H1 (cell line): Measurements from ENCODE around the gene DGKA. TPM values are rescaled to one million over a fixed set of nuclear protein-coding genes. Genes with fewer than 3 reads are reported as not detected.

Source experiments
- CHD1 ChIP-seq: IDR thresholded peaks from 2 replicates; pipeline ENCODE4 v1.6.1; 2012; ENCODE audit warnings: low read depth, low read length, improper control_type of control experiment
- EGR1 ChIP-seq: IDR thresholded peaks from 2 replicates; pipeline ENCODE4 v1.6.1; 2011; ENCODE audit warnings: low read depth, low read length, borderline replicate concordance
- TCF12 ChIP-seq: IDR thresholded peaks from 2 replicates; pipeline ENCODE4 v1.6.1; 2011; ENCODE audit warnings: low read depth, mild to moderate bottlenecking, low read length
- YY1 ChIP-seq: IDR thresholded peaks from 2 replicates; pipeline ENCODE4 v1.6.1; 2011; ENCODE audit warnings: low read depth, mild to moderate bottlenecking, low read length
- polyA plus RNA-seq, 7 experiments: library from polyadenylated mRNA; depleted of rRNA in 3 of 7; stranded (reverse) in 5 of 7; unstranded in 2 of 7; fragments of >200 nt in 5 of 7; fragments of 200-250 nt in 2 of 7; gene quantifications; 1 replicate in 5 of 7; 2 replicates in 1 of 7; 4 replicates in 1 of 7; pipeline versions ENCODE4 v1.2.1 to v1.2.3, GENCODE V29; 2011 to 2013; ENCODE audit warnings: missing spikeins in 2 of 7, mixed read lengths in 2 of 7
- total RNA-seq: library from RNA; stranded (reverse); fragmentation: NEBNext Ultra II Directional; extraction: Animal tissue kit (Norgen Biotek cat#: 25700); gene quantifications from 2 replicates; pipeline ENCODE4 v1.2.1, GENCODE V29; 2021
- TF ChIP-seq, protein P1 (sequence below): fragments of 300-600 bp; sonication (generic); IDR thresholded peaks from 2 replicates; pipeline ENCODE4 v1.7.1; 2012; ENCODE audit warnings: low read length, moderate library complexity, mild to moderate bottlenecking, inconsistent platforms; ENCODE audit not compliant: insufficient replicate concordance
- TF ChIP-seq, protein P2 (sequence below), 3 experiments: IDR thresholded peaks; 1 replicate in 2 of 3; 2 replicates in 1 of 3; pipeline versions ENCODE4 v1.5.1 to v1.6.1; 2011; ENCODE audit warnings: low read length in 3 of 3, mild to moderate bottlenecking in 3 of 3, inconsistent platforms in 2 of 3, low read depth in 1 of 3, moderate library complexity in 1 of 3; ENCODE audit not compliant: insufficient read depth in 1 of 3; ENCODE audit errors: control extremely low read depth in 1 of 3
- TF ChIP-seq, protein P3 (sequence below): IDR thresholded peaks from 2 replicates; pipeline ENCODE4 v1.6.1; 2012; ENCODE audit warnings: low read length, inconsistent platforms

The DGKA gene
- total and polyA plus RNA-seq, 2 of the 8 experiments (the other 6 are each of a cell fraction or from before 2014, with no cell fraction given): 15.9 to 18.0 TPM

DNA sequence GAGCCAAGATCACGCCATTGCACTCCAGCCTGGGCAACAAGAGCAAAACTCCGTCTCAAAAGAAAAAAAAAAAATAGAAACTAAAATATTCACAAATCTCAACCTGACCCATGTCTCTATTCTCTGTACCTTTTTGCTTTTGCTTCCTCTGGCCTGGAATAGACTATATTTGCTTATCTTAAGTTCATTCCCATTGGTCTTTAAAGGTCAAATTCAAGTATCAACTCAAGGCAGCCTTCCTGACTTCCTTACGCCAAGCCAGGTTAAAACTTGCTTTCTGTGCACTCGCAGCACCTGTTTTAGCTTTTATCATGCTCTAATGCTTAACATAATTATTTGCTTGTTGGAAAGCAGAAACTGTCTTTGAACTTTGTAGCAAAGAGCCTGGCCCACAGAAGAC is 18.1 kb upstream of the DGKA start (continued):
- TF ChIP-seq, protein P1, sequence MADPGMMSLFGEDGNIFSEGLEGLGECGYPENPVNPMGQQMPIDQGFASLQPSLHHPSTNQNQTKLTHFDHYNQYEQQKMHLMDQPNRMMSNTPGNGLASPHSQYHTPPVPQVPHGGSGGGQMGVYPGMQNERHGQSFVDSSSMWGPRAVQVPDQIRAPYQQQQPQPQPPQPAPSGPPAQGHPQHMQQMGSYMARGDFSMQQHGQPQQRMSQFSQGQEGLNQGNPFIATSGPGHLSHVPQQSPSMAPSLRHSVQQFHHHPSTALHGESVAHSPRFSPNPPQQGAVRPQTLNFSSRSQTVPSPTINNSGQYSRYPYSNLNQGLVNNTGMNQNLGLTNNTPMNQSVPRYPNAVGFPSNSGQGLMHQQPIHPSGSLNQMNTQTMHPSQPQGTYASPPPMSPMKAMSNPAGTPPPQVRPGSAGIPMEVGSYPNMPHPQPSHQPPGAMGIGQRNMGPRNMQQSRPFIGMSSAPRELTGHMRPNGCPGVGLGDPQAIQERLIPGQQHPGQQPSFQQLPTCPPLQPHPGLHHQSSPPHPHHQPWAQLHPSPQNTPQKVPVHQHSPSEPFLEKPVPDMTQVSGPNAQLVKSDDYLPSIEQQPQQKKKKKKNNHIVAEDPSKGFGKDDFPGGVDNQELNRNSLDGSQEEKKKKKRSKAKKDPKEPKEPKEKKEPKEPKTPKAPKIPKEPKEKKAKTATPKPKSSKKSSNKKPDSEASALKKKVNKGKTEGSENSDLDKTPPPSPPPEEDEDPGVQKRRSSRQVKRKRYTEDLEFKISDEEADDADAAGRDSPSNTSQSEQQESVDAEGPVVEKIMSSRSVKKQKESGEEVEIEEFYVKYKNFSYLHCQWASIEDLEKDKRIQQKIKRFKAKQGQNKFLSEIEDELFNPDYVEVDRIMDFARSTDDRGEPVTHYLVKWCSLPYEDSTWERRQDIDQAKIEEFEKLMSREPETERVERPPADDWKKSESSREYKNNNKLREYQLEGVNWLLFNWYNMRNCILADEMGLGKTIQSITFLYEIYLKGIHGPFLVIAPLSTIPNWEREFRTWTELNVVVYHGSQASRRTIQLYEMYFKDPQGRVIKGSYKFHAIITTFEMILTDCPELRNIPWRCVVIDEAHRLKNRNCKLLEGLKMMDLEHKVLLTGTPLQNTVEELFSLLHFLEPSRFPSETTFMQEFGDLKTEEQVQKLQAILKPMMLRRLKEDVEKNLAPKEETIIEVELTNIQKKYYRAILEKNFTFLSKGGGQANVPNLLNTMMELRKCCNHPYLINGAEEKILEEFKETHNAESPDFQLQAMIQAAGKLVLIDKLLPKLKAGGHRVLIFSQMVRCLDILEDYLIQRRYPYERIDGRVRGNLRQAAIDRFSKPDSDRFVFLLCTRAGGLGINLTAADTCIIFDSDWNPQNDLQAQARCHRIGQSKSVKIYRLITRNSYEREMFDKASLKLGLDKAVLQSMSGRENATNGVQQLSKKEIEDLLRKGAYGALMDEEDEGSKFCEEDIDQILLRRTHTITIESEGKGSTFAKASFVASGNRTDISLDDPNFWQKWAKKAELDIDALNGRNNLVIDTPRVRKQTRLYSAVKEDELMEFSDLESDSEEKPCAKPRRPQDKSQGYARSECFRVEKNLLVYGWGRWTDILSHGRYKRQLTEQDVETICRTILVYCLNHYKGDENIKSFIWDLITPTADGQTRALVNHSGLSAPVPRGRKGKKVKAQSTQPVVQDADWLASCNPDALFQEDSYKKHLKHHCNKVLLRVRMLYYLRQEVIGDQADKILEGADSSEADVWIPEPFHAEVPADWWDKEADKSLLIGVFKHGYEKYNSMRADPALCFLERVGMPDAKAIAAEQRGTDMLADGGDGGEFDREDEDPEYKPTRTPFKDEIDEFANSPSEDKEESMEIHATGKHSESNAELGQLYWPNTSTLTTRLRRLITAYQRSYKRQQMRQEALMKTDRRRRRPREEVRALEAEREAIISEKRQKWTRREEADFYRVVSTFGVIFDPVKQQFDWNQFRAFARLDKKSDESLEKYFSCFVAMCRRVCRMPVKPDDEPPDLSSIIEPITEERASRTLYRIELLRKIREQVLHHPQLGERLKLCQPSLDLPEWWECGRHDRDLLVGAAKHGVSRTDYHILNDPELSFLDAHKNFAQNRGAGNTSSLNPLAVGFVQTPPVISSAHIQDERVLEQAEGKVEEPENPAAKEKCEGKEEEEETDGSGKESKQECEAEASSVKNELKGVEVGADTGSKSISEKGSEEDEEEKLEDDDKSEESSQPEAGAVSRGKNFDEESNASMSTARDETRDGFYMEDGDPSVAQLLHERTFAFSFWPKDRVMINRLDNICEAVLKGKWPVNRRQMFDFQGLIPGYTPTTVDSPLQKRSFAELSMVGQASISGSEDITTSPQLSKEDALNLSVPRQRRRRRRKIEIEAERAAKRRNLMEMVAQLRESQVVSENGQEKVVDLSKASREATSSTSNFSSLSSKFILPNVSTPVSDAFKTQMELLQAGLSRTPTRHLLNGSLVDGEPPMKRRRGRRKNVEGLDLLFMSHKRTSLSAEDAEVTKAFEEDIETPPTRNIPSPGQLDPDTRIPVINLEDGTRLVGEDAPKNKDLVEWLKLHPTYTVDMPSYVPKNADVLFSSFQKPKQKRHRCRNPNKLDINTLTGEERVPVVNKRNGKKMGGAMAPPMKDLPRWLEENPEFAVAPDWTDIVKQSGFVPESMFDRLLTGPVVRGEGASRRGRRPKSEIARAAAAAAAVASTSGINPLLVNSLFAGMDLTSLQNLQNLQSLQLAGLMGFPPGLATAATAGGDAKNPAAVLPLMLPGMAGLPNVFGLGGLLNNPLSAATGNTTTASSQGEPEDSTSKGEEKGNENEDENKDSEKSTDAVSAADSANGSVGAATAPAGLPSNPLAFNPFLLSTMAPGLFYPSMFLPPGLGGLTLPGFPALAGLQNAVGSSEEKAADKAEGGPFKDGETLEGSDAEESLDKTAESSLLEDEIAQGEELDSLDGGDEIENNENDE: no peak
- TF ChIP-seq YY1 (no peak), EGR1 (no peak), TCF12 (no peak), CHD1 (no peak)
- TF ChIP-seq, protein P2, sequence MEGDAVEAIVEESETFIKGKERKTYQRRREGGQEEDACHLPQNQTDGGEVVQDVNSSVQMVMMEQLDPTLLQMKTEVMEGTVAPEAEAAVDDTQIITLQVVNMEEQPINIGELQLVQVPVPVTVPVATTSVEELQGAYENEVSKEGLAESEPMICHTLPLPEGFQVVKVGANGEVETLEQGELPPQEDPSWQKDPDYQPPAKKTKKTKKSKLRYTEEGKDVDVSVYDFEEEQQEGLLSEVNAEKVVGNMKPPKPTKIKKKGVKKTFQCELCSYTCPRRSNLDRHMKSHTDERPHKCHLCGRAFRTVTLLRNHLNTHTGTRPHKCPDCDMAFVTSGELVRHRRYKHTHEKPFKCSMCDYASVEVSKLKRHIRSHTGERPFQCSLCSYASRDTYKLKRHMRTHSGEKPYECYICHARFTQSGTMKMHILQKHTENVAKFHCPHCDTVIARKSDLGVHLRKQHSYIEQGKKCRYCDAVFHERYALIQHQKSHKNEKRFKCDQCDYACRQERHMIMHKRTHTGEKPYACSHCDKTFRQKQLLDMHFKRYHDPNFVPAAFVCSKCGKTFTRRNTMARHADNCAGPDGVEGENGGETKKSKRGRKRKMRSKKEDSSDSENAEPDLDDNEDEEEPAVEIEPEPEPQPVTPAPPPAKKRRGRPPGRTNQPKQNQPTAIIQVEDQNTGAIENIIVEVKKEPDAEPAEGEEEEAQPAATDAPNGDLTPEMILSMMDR (IDR thresholded peaks at IDR 0.05; ENCODE audit: control extremely low read depth in 1 of 3, insufficient read depth in 1 of 3, low read depth in 1 of 3, low read length in 3 of 3): no peak
- TF ChIP-seq, protein P3, sequence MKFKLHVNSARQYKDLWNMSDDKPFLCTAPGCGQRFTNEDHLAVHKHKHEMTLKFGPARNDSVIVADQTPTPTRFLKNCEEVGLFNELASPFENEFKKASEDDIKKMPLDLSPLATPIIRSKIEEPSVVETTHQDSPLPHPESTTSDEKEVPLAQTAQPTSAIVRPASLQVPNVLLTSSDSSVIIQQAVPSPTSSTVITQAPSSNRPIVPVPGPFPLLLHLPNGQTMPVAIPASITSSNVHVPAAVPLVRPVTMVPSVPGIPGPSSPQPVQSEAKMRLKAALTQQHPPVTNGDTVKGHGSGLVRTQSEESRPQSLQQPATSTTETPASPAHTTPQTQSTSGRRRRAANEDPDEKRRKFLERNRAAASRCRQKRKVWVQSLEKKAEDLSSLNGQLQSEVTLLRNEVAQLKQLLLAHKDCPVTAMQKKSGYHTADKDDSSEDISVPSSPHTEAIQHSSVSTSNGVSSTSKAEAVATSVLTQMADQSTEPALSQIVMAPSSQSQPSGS: no peak
